ENCODE data around the gene IFRD2.
A peak's percentile ranks its signal among the peaks of the same experiment; 100 is the strongest.

The IFRD2 gene

GRCh38 chr3:50337175-50337861, 45.1 kb upstream of the IFRD2 start:
- peak overlapping the region; percentile 97 for H3K27ac ChIP-seq
- no peak for TF ChIP-seq ZFX (IDR thresholded peaks at IDR 0.05)
- TF ChIP-seq, protein P1, sequence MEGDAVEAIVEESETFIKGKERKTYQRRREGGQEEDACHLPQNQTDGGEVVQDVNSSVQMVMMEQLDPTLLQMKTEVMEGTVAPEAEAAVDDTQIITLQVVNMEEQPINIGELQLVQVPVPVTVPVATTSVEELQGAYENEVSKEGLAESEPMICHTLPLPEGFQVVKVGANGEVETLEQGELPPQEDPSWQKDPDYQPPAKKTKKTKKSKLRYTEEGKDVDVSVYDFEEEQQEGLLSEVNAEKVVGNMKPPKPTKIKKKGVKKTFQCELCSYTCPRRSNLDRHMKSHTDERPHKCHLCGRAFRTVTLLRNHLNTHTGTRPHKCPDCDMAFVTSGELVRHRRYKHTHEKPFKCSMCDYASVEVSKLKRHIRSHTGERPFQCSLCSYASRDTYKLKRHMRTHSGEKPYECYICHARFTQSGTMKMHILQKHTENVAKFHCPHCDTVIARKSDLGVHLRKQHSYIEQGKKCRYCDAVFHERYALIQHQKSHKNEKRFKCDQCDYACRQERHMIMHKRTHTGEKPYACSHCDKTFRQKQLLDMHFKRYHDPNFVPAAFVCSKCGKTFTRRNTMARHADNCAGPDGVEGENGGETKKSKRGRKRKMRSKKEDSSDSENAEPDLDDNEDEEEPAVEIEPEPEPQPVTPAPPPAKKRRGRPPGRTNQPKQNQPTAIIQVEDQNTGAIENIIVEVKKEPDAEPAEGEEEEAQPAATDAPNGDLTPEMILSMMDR (conservative IDR thresholded peaks at IDR 0.05), result no peak

DNA sequence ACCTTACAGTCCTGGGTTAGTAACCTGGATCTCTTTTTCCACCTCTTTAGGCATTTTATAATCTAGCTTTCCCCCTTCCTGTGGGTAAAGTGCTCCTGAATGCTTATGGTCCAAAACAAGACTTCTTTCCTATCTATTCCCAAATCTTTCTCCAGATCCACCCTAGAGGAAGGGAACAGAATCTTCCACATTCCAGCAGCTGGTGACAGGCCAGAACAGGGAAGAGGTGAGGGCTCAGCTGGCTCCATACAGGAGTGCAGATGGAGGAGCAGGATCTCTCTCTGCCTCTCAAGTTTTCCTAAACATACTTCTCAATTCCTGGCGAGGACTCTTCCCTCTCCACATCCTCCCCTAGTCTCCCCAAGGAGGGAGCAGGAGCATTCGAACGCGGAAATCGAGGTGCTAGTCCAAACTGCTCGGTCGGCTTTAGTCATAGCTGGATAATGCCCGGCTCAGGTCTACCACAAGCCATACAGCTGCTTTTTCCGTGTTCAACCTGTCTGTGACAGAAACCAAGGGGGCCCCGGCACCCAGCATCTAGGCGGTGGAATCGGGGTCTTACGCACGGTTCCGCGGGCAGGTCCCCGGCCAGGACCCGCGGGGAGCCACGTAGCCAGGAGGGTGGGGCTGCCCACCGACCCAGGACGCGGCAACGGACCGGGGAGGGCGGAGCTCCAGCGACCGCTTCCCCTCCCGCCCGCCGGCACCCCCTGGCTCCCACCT, 44.4 kb upstream of the IFRD2 start:
- peak overlapping the region; percentile 97 for H3K27ac ChIP-seq
- TF ChIP-seq ZFX (IDR thresholded peaks at IDR 0.05), result no peak
- TF ChIP-seq, protein P1 (conservative IDR thresholded peaks at IDR 0.05), result no peak; the same call in 1 of the 2 replicates

DNA sequence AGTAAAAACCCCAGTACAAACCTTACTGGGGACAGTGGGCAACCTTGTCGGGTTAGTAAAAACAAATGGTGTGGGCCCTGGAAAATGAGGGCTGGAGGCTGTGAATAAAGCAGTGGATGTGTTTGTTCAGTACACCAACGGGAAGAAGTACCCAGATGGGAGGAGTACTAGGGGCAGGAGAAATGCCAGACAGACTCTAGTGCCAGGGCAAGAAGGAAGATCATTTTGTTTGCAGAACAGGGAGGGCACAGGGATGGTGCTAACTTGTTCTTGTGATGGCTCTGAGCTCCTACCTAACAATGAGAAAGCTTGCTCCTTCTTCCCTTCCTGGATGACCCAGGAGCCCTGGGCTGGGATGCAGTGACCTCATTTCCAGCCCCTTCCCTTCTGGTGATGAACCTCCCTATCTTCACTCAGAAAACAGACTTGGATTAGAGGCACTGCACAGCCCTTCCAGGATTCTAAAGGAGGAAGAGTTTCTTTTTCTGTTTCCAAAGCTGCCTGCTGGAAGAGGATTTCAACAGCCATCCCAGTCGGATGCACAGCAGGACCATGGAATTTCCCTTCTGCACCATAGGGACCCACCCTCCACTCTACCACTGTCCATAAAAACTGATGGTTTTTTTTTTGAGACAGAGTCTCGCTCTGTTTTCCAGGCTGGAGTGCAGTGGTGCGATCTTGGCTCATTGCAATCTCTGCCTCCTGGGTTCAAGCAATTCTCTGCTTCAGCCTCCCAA, 42.3 kb upstream of the IFRD2 start:
- no peak for TF ChIP-seq ZFX (IDR thresholded peaks at IDR 0.05)
- TF ChIP-seq, protein P1 (conservative IDR thresholded peaks at IDR 0.05), result no peak
- H3K27ac ChIP-seq, result peak overlapping the region; percentile 97

DNA sequence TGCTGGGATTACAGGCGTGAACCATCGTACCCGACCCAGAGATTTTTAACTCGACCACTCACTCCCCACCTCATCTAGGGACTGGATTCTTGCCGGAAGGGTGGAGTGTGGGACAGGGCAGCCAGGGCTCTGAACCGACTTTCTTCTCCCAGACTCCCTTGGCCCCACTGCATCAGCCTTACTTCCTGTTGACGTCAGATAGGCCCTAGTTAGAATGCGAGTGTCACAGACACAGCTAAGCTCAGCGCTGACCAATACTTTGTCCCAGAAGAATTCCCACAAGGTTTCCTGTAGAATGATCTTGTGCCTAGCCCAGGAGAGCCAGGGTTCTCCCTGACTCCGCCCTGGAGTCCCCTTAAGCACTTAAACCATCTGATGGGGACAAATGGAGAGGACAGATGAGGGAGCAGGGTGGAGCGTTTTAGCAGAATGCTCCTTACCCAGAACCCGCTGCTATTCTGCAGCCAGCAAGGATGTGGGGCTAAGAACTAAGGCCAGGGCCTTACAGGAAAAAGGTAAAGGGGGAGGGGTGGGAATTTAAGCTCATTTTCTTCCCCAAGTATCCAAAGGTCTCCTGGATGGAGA, 41.6 kb upstream of the IFRD2 start:
- TF ChIP-seq, protein P1 (conservative IDR thresholded peaks at IDR 0.05), result no peak
- no peak for TF ChIP-seq ZFX (IDR thresholded peaks at IDR 0.05)
- peak overlapping the region; percentile 97 for H3K27ac ChIP-seq

DNA sequence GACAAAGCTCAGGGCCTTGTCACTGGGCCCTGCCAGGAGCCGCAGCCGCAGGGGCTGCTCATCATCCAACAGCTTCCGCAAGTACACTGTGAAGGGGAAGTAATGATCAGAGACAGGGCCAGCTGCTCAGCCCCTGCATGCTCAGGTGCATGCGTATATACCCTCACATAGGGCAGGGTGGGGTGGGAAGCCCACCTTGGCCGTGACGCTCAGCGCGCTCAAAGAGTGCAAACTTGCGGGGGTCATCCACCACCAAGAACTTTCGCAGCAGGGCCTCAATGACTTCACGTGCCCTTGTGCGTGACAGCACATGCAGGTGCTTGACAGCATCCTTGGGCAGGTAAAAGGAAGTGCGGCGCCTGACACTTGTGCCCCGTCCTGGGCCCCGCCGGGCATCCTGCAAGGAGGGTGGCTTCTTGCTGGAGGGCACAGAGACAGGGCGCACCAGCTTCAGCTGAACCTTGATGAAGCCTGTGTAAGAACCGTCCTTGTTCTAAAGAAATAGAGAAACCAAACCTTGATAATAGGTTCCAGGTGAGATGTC, 39.2 kb upstream of the IFRD2 start:
- H3K27ac ChIP-seq, result no peak overlapping the region
- TF ChIP-seq, protein P1 (conservative IDR thresholded peaks at IDR 0.05), result no peak
- TF ChIP-seq ZFX (IDR thresholded peaks at IDR 0.05), result no peak

- TF ChIP-seq, protein P1 (conservative IDR thresholded peaks at IDR 0.05), result no peak
- TF ChIP-seq ZFX (IDR thresholded peaks at IDR 0.05), result no peak
These were observed 38.1 kb upstream of the IFRD2 start for GRCh38 chr3:50330330-50330729.

More at GRCh38 chr3:50330330-50330729, 38.1 kb upstream of the IFRD2 start:
- H3K27ac ChIP-seq, result no peak overlapping the region
